BLaER1 treated with 17β-estradiol and CSF1 and Interleukin-3, amounts not matched to agents 10 nM and 100 nM (cell line): ENCODE data around the gene MYO1E.

ENCODE experiments used
- H3K27ac ChIP-seq, 11 experiments: shearing (Covaris generic); formaldehyde crosslinking; 2 replicates each; pipeline ENCODE4 v1.8.1; 2022
- H3K27me3 ChIP-seq, 11 experiments: shearing (Covaris generic); formaldehyde crosslinking; 2 replicates each; pipeline ENCODE4 v1.8.1; 2022
- H3K36me3 ChIP-seq, 11 experiments: shearing (Covaris generic); formaldehyde crosslinking; 2 replicates each; pipeline ENCODE4 v1.8.1; 2022
- H3K4me1 ChIP-seq, 10 experiments: shearing (Covaris generic); formaldehyde crosslinking; 2 replicates each; pipeline ENCODE4 v1.8.1; 2022
- H3K4me2 ChIP-seq, 11 experiments: shearing (Covaris generic); formaldehyde crosslinking; 2 replicates each; pipeline ENCODE4 v1.8.1; 2022
- H3K4me3 ChIP-seq, 10 experiments: shearing (Covaris generic); formaldehyde crosslinking; 2 replicates each; pipeline ENCODE4 v1.8.1; 2022
- H3K9ac ChIP-seq, 11 experiments: shearing (Covaris generic); formaldehyde crosslinking; 2 replicates each; pipeline ENCODE4 v1.8.1; 2022
- H3K9me3 ChIP-seq, 11 experiments: shearing (Covaris generic); formaldehyde crosslinking; replicated peaks in 1 of 11; 2 replicates each; pipeline ENCODE4 v1.8.1; 2022
- H4K20me1 ChIP-seq, 11 experiments: shearing (Covaris generic); formaldehyde crosslinking; 2 replicates each; pipeline ENCODE4 v1.8.1; 2022
- Cebpa-rat ChIP-seq, 11 experiments: shearing (Covaris generic); IDR thresholded peaks; 2 replicates each; pipeline ENCODE4 v1.8.1; 2022

MYO1E gene

DNA sequence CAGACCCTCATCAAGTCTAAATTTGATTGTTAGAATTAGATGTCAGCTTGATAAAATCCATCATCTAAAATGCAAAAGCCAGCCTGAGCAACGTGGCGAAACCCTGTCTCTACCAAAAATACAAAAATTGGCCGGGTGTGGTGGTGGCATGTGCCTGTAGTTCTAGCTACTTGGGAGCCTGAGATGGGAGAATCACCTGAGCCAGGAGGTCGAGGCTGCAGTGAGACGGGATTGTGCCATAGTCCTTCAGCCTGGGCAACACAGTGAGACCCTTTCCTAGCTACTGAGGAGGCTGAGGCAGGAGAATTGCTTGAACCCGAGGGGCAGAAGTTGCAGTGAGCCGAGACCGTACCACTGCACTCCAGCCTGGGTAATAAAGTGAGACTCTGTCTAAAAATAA, 69.5 kb downstream of the MYO1E start:
- Histone ChIP-seq H3K27ac (no peak overlapping the region; a peak in 1 of 22 replicates), H3K27me3 (no peaks in the 10 kb centered on the region), H4K20me1 (0 out of 22 replicates have a peak, but pooled peaks cover 0 to 9% (median 0%) of the 10 kb centered on the region in 11 experiments), H3K9me3 (no peaks in the 10 kb centered on the region), H3K36me3 (no peaks in the 10 kb centered on the region), H3K4me2 (peak overlapping the region in 2 of 11 experiments; percentile 70 to 72; a peak in 4 of 22 replicates), H3K4me3 (no peak overlapping the region), H3K9ac (no peak overlapping the region), H3K4me1 (peaks cover 19 to 87% (median 38%) of the 10 kb centered on the region in 10 experiments)
- TF ChIP-seq Cebpa-rat (IDR thresholded peaks at IDR 0.05): no peak

DNA sequence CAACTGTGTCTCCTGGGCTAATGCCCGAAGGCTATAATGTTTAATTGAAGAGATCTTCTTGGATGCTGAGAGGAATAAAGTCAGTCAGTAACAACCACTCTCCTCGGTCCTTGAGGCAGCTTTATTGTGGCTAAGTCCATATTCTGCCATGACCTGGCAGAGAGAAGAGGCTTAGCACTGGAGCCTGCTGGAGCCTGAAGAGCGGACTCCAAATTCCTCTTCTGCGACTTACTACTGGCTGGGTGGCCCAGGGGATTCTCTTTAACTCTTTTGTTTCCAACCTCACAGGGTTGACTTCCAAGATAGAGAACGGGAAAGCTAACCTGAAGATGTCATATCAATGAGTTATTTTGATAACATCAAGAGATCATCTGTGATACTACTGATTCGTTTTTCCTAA, 71.1 kb downstream of the MYO1E start:
- Histone ChIP-seq H3K36me3 (no peaks in the 10 kb centered on the region), H3K4me3 (no peak overlapping the region), H3K4me2 (peak overlapping the region; percentile 55 to 86 (median 82); a peak in 20 of 22 replicates), H3K27me3 (no peaks in the 10 kb centered on the region), H4K20me1 (0 out of 22 replicates have a peak, but pooled peaks cover 0 to under 1% (median 0%) of the 10 kb centered on the region in 11 experiments), H3K9me3 (no peaks in the 10 kb centered on the region), H3K4me1 (peaks cover 19 to 96% (median 40%) of the 10 kb centered on the region in 10 experiments), H3K27ac (peak overlapping the region; percentile 75 to 93 (median 85); a peak in 20 of 22 replicates), H3K9ac (peak overlapping the region in 2 of 11 experiments; percentile 6 to 25; a peak in 3 of 22 replicates)
- TF ChIP-seq Cebpa-rat (IDR thresholded peaks at IDR 0.05): no peak

- peak overlapping the region; percentile 75 to 93 (median 85); a peak in 21 of 22 replicates for H3K27ac ChIP-seq
- TF ChIP-seq Cebpa-rat (IDR thresholded peaks at IDR 0.05): no peak; a peak in 1 of 22 replicates
- peak overlapping the region; percentile 55 to 86 (median 82) for H3K4me2 ChIP-seq
Observed at GRCh38 chr15:59300618-59301139, 72.0 kb downstream of the MYO1E start.

DNA sequence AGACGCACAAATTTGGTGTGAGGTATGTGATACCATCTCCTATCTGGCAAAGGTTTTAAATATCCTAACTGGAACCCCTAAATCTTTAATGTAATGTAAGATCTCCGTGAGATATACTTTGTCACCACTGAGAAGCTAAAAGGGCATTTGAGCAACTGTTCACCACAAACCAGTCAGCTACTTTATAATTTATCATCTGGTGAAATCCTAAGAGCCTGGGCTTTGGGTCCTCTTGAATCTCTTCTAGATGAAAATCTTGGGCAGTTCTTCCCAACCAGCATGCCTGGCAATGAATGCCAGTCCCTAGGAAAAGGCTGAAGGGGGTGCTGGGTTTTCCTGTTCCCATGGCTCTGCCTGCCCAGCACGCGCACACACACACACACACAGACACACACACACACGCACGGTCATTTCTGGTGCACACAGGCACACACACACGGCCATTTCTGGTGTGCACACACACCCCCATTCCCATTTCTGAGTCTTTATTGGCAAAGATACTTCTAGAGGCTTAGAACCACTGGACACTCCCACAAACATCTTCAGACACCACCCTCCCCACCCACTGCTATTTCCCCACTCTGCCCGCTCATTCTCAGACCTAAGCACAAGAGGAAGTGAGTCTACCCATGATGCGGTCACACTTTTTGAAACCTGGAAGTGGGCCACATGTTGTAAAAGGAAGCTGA, 72.6 kb downstream of the MYO1E start:
- Histone ChIP-seq H3K4me3 (no peak overlapping the region; a peak in 1 of 20 replicates), H3K9me3 (no peaks in the 10 kb centered on the region), H3K36me3 (no peaks in the 10 kb centered on the region), H3K4me2 (peak overlapping the region; percentile 55 to 86 (median 82)), H4K20me1 (no peaks in the 10 kb centered on the region), H3K9ac (peak overlapping the region; percentile 59 to 75 (median 69); a peak in 21 of 22 replicates), H3K27me3 (no peaks in the 10 kb centered on the region), H3K27ac (peak overlapping the region; percentile 75 to 93 (median 85); a peak in 21 of 22 replicates), H3K4me1 (peaks cover 19 to 96% (median 48%) of the 10 kb centered on the region in 10 experiments)
- TF ChIP-seq Cebpa-rat (IDR thresholded peaks at IDR 0.05): peak; percentile 55 to 94 (median 77); a peak in 16 of 22 replicates

More at GRCh38 chr15:59300618-59301139, 72.0 kb downstream of the MYO1E start:
- Histone ChIP-seq H3K36me3 (no peaks in the 10 kb centered on the region), H3K27me3 (no peaks in the 10 kb centered on the region), H3K9ac (peak overlapping the region; percentile 6 to 75 (median 69)), H3K9me3 (no peaks in the 10 kb centered on the region), H3K4me3 (peak overlapping the region in 1 of 10 experiments; percentile 25; a peak in 2 of 20 replicates), H4K20me1 (no peaks in the 10 kb centered on the region), H3K4me1 (peaks cover 19 to 96% (median 47%) of the 10 kb centered on the region in 10 experiments)

DNA sequence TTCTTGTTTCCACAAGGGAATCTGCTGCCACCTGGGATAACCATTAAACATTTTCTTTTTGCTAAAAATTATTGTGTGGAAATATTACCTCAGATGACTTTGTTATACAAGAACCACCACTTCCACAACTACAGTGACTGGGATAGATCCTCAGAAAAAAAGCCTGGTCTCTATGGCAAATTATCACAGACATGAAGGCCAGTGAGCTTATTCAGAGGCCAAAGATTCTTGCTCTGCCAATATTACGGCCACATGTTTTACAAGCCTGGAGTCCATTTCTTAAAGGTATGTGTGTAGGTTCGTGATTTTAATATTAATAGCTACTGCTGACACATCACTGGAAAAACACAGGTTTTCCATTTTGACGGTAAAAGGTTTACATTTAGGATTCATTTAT, 73.8 kb downstream of the MYO1E start:
- Histone ChIP-seq H3K9me3 (no peaks in the 10 kb centered on the region), H3K4me1 (peaks cover 19 to 92% (median 45%) of the 10 kb centered on the region in 10 experiments), H3K27me3 (no peaks in the 10 kb centered on the region), H3K4me3 (no peak overlapping the region), H4K20me1 (no peaks in the 10 kb centered on the region; a peak in 1 of 22 replicates), H3K9ac (no peak overlapping the region), H3K27ac (peak overlapping the region in 9 of 11 experiments; percentile 82 to 93 (median 88); a peak in 14 of 22 replicates), H3K4me2 (peak overlapping the region in 6 of 11 experiments; percentile 74 to 84 (median 82); a peak in 10 of 22 replicates), H3K36me3 (no peaks in the 10 kb centered on the region)
- TF ChIP-seq Cebpa-rat (IDR thresholded peaks at IDR 0.05): no peak

GRCh38 chr15:59298225-59298853, 74.3 kb downstream of the MYO1E start:
- no peaks in the 10 kb centered on the region; a peak in 1 of 22 replicates for H4K20me1 ChIP-seq
- H3K9me3 ChIP-seq: no peaks in the 10 kb centered on the region
- H3K36me3 ChIP-seq: no peaks in the 10 kb centered on the region
- H3K27me3 ChIP-seq: no peaks in the 10 kb centered on the region
- peak overlapping the region in 6 of 11 experiments; percentile 23 to 84 (median 82); a peak in 9 of 22 replicates for H3K4me2 ChIP-seq
- no peak for TF ChIP-seq Cebpa-rat (IDR thresholded peaks at IDR 0.05)
- peak overlapping the region in 8 of 11 experiments; percentile 33 to 93 (median 88); a peak in 7 of 22 replicates for H3K27ac ChIP-seq
- no peak overlapping the region for H3K9ac ChIP-seq
- no peak overlapping the region for H3K4me3 ChIP-seq
- peaks cover 19 to 87% (median 45%) of the 10 kb centered on the region in 10 experiments for H3K4me1 ChIP-seq

GRCh38 chr15:59296181-59296617, 76.5 kb downstream of the MYO1E start:
- Histone ChIP-seq H3K9ac (peak overlapping the region in 4 of 11 experiments; percentile 17 to 41 (median 37); a peak in 5 of 22 replicates), H3K9me3 (no peaks in the 10 kb centered on the region), H3K36me3 (no peaks in the 10 kb centered on the region), H3K27me3 (no peaks in the 10 kb centered on the region), H3K4me1 (peaks cover 34 to 80% (median 50%) of the 10 kb centered on the region in 10 experiments), H3K27ac (peak overlapping the region in 7 of 11 experiments; percentile 17 to 64 (median 32); a peak in 11 of 22 replicates), H3K4me2 (peak overlapping the region in 8 of 11 experiments; percentile 25 to 77 (median 68); a peak in 16 of 22 replicates), H3K4me3 (no peak overlapping the region), H4K20me1 (peaks cover 0 to 4% (median 0%) of the 10 kb centered on the region in 11 experiments; a peak in 1 of 22 replicates)
- TF ChIP-seq Cebpa-rat (IDR thresholded peaks at IDR 0.05): no peak

GRCh38 chr15:59295261-59296001, 77.2 kb downstream of the MYO1E start:
- Histone ChIP-seq H3K4me3 (no peak overlapping the region), H4K20me1 (peaks cover 0 to 7% (median 0%) of the 10 kb centered on the region in 11 experiments; a peak in 1 of 22 replicates), H3K36me3 (no peaks in the 10 kb centered on the region), H3K27me3 (no peaks in the 10 kb centered on the region), H3K27ac (peak overlapping the region in 7 of 11 experiments; percentile 2 to 64 (median 32); a peak in 11 of 22 replicates), H3K9ac (peak overlapping the region in 3 of 11 experiments; percentile 37 to 41 (median 37); a peak in 4 of 22 replicates), H3K9me3 (no peaks in the 10 kb centered on the region), H3K4me2 (peak overlapping the region in 8 of 11 experiments; percentile 25 to 77 (median 68); a peak in 16 of 22 replicates), H3K4me1 (peaks cover 34 to 81% (median 50%) of the 10 kb centered on the region in 10 experiments)
- no peak for TF ChIP-seq Cebpa-rat (IDR thresholded peaks at IDR 0.05)
